Endothelial cell of umbilical vein (primary cell): ENCODE data around the gene NOL8.

Experiments used
- EZH2 ChIP-seq: IDR thresholded peaks from 2 replicates; pipeline ENCODE4 v1.6.1; 2012; ENCODE audit warnings: borderline replicate concordance, low read depth, mild to moderate bottlenecking, moderate library complexity, low read length, inconsistent platforms; ENCODE audit not compliant: severe bottlenecking
- FOS ChIP-seq: IDR thresholded peaks from 2 replicates; pipeline ENCODE4 v1.6.1; 2011; ENCODE audit warnings: mild to moderate bottlenecking, low read length, moderate library complexity, borderline replicate concordance; ENCODE audit not compliant: insufficient read depth
- GATA2 ChIP-seq: IDR thresholded peaks from 2 replicates; pipeline ENCODE4 v1.7.0; 2011; ENCODE audit warnings: low read depth, mild to moderate bottlenecking, moderate library complexity, mixed read lengths, low read length; ENCODE audit not compliant: insufficient read length, insufficient read depth
- JUN ChIP-seq: IDR thresholded peaks from 2 replicates; pipeline ENCODE4 v1.6.1; 2011; ENCODE audit warnings: borderline replicate concordance, low read depth; ENCODE audit not compliant: insufficient read length, insufficient read depth
- MYC ChIP-seq: IDR thresholded peaks from one replicate; pipeline ENCODE4 v1.6.1; 2011; ENCODE audit warnings: mild to moderate bottlenecking, low read depth, low read length
- POLR2A ChIP-seq: IDR thresholded peaks from 2 replicates; pipeline ENCODE4 v1.6.1; 2012; ENCODE audit warnings: low read depth, mild to moderate bottlenecking, control low read depth, low read length
- POLR2AphosphoS5 ChIP-seq: IDR thresholded peaks from 2 replicates; pipeline ENCODE4 v1.6.1; 2012; ENCODE audit warnings: low read depth, mild to moderate bottlenecking, control low read depth, low read length, moderate library complexity; ENCODE audit not compliant: insufficient read depth
- TF ChIP-seq, protein P1 (sequence below), 2 donors: IDR thresholded peaks; 1 replicate in 1 of 2; 2 replicates in 1 of 2; pipeline ENCODE4 v1.5.1; 2011; ENCODE audit warnings: low read length in 2 of 2, mild to moderate bottlenecking in 2 of 2, moderate library complexity in 2 of 2, control low read depth in 1 of 2, inconsistent platforms in 1 of 2, low read depth in 1 of 2; ENCODE audit not compliant: insufficient read depth in 1 of 2; ENCODE audit errors: extremely low read depth in 1 of 2
- TF ChIP-seq, protein P2 (sequence below): IDR thresholded peaks from 2 replicates; pipeline ENCODE4 v1.6.1; 2011; ENCODE audit not compliant: insufficient read depth, insufficient read length

DNA sequence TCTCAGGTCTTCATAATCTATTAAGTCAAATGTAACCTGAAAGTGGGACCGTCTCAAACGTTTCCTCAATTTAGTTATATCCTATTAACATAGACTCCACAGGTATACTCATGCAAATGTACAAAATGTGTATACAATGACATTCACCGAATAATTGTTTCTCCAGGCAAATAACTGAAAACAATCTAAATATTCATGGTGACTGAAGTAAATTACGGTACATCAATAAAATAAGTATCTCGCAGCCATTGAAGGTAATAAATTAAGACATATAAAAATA is 32.1 kb downstream of the NOL8 start:
- TF ChIP-seq, protein P1, sequence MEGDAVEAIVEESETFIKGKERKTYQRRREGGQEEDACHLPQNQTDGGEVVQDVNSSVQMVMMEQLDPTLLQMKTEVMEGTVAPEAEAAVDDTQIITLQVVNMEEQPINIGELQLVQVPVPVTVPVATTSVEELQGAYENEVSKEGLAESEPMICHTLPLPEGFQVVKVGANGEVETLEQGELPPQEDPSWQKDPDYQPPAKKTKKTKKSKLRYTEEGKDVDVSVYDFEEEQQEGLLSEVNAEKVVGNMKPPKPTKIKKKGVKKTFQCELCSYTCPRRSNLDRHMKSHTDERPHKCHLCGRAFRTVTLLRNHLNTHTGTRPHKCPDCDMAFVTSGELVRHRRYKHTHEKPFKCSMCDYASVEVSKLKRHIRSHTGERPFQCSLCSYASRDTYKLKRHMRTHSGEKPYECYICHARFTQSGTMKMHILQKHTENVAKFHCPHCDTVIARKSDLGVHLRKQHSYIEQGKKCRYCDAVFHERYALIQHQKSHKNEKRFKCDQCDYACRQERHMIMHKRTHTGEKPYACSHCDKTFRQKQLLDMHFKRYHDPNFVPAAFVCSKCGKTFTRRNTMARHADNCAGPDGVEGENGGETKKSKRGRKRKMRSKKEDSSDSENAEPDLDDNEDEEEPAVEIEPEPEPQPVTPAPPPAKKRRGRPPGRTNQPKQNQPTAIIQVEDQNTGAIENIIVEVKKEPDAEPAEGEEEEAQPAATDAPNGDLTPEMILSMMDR (IDR thresholded peaks at IDR 0.05; ENCODE audit: extremely low read depth in 1 of 2, insufficient read depth in 1 of 2, low read depth in 1 of 2, low read length in 2 of 2), result no peak
- TF ChIP-seq POLR2A (no peak), MYC (no peak), EZH2 (no peak), POLR2AphosphoS5 (no peak), JUN (no peak), FOS (no peak), GATA2 (no peak)
- TF ChIP-seq, protein P2, sequence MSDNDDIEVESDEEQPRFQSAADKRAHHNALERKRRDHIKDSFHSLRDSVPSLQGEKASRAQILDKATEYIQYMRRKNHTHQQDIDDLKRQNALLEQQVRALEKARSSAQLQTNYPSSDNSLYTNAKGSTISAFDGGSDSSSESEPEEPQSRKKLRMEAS, result no peak
